ENCODE measurements around the gene GNA12. TPM values are rescaled to one million over a fixed set of nuclear protein-coding genes. Genes with fewer than 3 reads are reported as not detected.

Gene GNA12
- total and polyA plus RNA-seq, 9 of the 15 experiments (the other 6 are each of a cell fraction or from before 2014, with no cell fraction given): 0.65 to 32.7 (median 9.6) TPM

DNA sequence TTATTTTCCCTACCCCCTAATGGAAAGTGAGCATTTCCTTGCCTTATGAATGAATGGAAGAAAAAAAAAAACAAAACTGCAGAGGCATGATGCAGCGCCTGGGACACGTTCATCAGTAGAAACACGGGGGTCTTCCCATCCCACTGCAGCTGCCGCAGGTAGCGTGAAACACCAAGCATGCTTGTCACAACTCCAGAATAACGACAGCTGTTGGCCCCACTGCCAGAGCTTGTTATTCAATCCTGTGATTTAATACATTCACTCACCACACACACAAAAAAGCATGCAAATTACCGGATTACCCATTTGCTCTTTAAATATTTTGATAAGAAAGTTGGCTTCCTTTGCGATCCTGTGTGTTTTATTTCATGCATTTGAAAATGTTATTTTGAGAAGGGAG, 48.4 kb upstream of the GNA12 start:
- no peak for FAIRE-seq

More for the DNA sequence above, 48.4 kb upstream of the GNA12 start:
- no peak overlapping the region for H3K9ac ChIP-seq (ENCODE audit: insufficient read depth in 1 of 2, low read depth in 2 of 2, low read length in 2 of 2)
- no TSS peak for BruUV-seq (replicated peaks)
- no peaks in the 10 kb centered on the region for H4K20me1 ChIP-seq (replicated peaks; ENCODE audit: control insufficient read depth, insufficient read depth, low read length)
- H3K79me2 ChIP-seq (ENCODE audit: control insufficient read depth, insufficient read depth, low read length): no peaks in the 10 kb centered on the region
- H3K4me1 ChIP-seq (replicated peaks in 1 of 2; ENCODE audit: control insufficient read depth in 2 of 2, insufficient read depth in 2 of 2, low read length in 2 of 2): peaks cover 0 to 12% of the 10 kb centered on the region in 2 experiments; a peak in 2 of 5 replicates
- no peaks in the 10 kb centered on the region for H3K36me3 ChIP-seq (ENCODE audit: control insufficient read depth, insufficient read depth, low read length)
- H3K9me1 ChIP-seq (ENCODE audit: control insufficient read depth, insufficient read depth, low read length): no peaks in the 10 kb centered on the region
- 11% methylated on average over 8 of the region's 8 CpGs for WGBS (ENCODE audit: insufficient coverage, low coverage, missing lambda C conversion rate)
- POLR2A ChIA-PET: interaction anchor here (2.1 kb wide), 1 partner anchor 12 kb away, joined by 7 read pairs; no protein-coding TSS in a partner anchor
- CTCF ChIA-PET (ENCODE audit: low intra/inter-chr PET ratio): no interaction called here
- TF ChIP-seq GABPB2 (CRISPR knock-in tag; conservative IDR thresholded peaks at IDR 0.05): no peak
- no peak for TF ChIP-seq HDGF (IDR thresholded peaks at IDR 0.05)
- TF ChIP-seq, protein P1, sequence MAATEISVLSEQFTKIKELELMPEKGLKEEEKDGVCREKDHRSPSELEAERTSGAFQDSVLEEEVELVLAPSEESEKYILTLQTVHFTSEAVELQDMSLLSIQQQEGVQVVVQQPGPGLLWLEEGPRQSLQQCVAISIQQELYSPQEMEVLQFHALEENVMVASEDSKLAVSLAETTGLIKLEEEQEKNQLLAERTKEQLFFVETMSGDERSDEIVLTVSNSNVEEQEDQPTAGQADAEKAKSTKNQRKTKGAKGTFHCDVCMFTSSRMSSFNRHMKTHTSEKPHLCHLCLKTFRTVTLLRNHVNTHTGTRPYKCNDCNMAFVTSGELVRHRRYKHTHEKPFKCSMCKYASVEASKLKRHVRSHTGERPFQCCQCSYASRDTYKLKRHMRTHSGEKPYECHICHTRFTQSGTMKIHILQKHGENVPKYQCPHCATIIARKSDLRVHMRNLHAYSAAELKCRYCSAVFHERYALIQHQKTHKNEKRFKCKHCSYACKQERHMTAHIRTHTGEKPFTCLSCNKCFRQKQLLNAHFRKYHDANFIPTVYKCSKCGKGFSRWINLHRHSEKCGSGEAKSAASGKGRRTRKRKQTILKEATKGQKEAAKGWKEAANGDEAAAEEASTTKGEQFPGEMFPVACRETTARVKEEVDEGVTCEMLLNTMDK (IDR thresholded peaks at IDR 0.05; ENCODE audit: borderline replicate concordance, insufficient read depth, low read depth, low read length, poor library complexity, severe bottlenecking): no peak
- intact Hi-C loops (cut with micrococcal nuclease): no loop called here
- no peak for ATAC-seq
- DNase-seq (ENCODE audit: extremely low read depth in 1 of 4, low spot score in 3 of 4): no peak
- no peak overlapping the region for H2AFZ ChIP-seq (ENCODE audit: low read depth, low read length)
- no peak overlapping the region for H3K27ac ChIP-seq (ENCODE audit: extremely low read depth, low read depth, low read length)
- H3K4me3 ChIP-seq: no peak overlapping the region
- H3K4me2 ChIP-seq (ENCODE audit: insufficient read depth, low read length): no peak overlapping the region
- no peaks in the 10 kb centered on the region for H3K9me3 ChIP-seq (replicated peaks; ENCODE audit: control insufficient read depth, insufficient read depth, low read depth, low read length)
- peaks cover 4 to 15% of the 10 kb centered on the region in 2 experiments; a peak in 3 of 5 replicates for H3K27me3 ChIP-seq (ENCODE audit: control insufficient read depth in 2 of 2, insufficient read depth in 2 of 2, low read length in 2 of 2)
- in situ Hi-C loops (cut with MboI): no loop called here

Measured in K562 (cell line).